Measurements from ENCODE around the gene TMEM185B.
"Not testable (repeated sequence)": the region's sequence is repeated elsewhere in the genome, so short reads cannot be mapped to it uniquely, and the experiment has no call there.

The TMEM185B gene

DNA sequence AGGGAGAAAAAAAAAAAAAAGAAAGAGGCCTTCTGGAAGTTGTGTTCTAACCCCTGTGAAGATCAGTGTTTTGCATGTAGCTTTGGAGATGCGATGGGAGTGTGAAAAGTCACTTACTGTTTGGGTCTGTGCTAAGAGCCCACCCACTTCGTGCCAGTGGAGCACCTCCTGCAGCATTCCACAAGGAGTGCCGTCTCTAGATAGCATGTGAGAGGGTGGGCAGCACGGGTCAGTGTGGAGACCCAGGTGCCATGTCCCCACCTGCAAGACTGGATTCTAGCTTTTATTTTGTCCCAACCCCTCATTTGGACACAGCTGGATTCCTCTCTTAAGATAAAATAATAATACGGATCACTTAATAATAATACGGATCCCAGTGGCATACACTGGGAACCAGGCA is 12.5 kb upstream of the TMEM185B start:
- ChIA-PET CTCF (interaction anchor here (0.7 to 1.4 kb wide), 3 partner anchors 15 to 533 kb away, joined by 3 read pairs; partner anchors contain the start of gene RALB), POLR2A (interaction anchor here (1.0 kb wide), 1 partner anchor 17 kb away, joined by 5 read pairs; the partner anchor contains the start of gene RALB)
- no peak for DNase-seq (ENCODE audit: extremely low spot score)
- TF ChIP-seq, protein P1, sequence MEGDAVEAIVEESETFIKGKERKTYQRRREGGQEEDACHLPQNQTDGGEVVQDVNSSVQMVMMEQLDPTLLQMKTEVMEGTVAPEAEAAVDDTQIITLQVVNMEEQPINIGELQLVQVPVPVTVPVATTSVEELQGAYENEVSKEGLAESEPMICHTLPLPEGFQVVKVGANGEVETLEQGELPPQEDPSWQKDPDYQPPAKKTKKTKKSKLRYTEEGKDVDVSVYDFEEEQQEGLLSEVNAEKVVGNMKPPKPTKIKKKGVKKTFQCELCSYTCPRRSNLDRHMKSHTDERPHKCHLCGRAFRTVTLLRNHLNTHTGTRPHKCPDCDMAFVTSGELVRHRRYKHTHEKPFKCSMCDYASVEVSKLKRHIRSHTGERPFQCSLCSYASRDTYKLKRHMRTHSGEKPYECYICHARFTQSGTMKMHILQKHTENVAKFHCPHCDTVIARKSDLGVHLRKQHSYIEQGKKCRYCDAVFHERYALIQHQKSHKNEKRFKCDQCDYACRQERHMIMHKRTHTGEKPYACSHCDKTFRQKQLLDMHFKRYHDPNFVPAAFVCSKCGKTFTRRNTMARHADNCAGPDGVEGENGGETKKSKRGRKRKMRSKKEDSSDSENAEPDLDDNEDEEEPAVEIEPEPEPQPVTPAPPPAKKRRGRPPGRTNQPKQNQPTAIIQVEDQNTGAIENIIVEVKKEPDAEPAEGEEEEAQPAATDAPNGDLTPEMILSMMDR (IDR thresholded peaks at IDR 0.05; ENCODE audit: control extremely low read depth, extremely low read depth, low read depth, missing control alignments) = no peak

- CTCF ChIA-PET = interaction anchor here (0.8 to 1.4 kb wide), 2 partner anchors 16 to 17 kb away, joined by 3 read pairs; partner anchors contain the start of gene RALB
- POLR2A ChIA-PET; DNase-seq (ENCODE audit: extremely low spot score): not testable (repeated sequence)
These were observed 12.0 kb upstream of the TMEM185B start for GRCh38 chr2:120235158-120235557.

DNA sequence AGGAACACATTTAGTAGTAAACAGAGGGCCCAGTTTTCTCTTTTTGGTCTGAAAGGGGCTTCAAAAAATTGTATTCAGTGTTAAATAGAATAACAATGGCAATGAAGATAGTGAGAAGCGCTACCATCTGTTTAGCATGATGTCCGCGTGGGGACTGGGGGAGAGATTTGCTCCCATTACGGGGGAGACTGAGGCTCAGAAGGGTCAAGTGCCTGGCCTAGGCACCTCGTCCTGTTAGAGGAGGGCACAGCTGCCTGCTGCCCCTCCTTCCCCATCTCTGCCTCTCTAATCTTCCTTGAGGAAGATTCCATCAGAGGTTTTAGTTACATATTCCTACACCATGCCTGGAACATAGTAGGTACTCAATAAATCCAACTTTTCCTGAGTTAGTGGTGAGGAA is 10.1 kb upstream of the TMEM185B start:
- TF ChIP-seq, protein P1 (IDR thresholded peaks at IDR 0.05; ENCODE audit: control extremely low read depth, extremely low read depth, low read depth, missing control alignments) = no peak
- POLR2A ChIA-PET = interaction anchor here (0.7 kb wide), 1 partner anchor 54 kb away, joined by 3 read pairs; no protein-coding TSS in a partner anchor
- CTCF ChIA-PET = interaction anchor here (2.9 kb wide), 1 partner anchor 19 kb away, joined by 13 read pairs; the partner anchor contains the start of gene RALB
- no peak for DNase-seq (ENCODE audit: extremely low spot score)

GRCh38 chr2:120231974-120232635 is 8.9 kb upstream of the TMEM185B start:
- TF ChIP-seq, protein P1 (IDR thresholded peaks at IDR 0.05; ENCODE audit: control extremely low read depth, extremely low read depth, low read depth, missing control alignments) = no peak
- CTCF ChIA-PET = interaction anchor here (1.0 to 2.9 kb wide), 7 partner anchors 9 to 82 kb away, joined by 3 to 13 read pairs (median 5); partner anchors contain the start of genes RALB and TMEM185B
- DNase-seq (ENCODE audit: extremely low spot score) = peak; percentile 83
- POLR2A ChIA-PET = interaction anchor here (0.5 to 1.2 kb wide), 4 partner anchors 9 to 1344 kb away, joined by 4 to 6 read pairs (median 4); partner anchors contain the start of gene TMEM185B

DNA sequence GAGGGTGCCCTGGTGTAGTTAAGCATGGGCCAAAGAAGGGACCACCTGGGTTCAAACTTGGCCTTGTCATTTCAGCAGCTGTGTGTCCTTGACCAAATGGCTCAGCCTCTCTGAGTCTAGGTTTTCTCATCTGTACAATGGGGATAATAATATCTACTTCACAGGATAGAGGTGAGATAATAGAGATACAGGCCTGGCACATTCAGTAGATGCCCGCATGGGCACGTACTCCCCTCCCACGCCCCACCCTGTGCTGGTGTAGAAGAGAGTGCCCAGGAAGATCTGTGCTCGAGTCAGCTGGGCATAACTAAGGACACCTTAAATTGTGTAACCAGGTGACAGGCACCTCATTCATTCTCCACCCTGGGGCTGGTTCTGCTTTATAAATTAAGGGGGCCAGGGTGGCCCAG is 8.4 kb upstream of the TMEM185B start:
- ChIA-PET POLR2A (interaction anchor here (0.5 to 0.8 kb wide), 4 partner anchors 8 to 1344 kb away, joined by 3 to 6 read pairs (median 4); partner anchors contain the start of gene TMEM185B), CTCF (interaction anchor here (1.3 to 2.9 kb wide), 7 partner anchors 8 to 82 kb away, joined by 4 to 13 read pairs (median 5); partner anchors contain the start of genes RALB and TMEM185B)
- DNase-seq (ENCODE audit: extremely low spot score) = no peak
- TF ChIP-seq, protein P1 (IDR thresholded peaks at IDR 0.05; ENCODE audit: control extremely low read depth, extremely low read depth, low read depth, missing control alignments) = no peak

GRCh38 chr2:120230515-120231471 is 7.6 kb upstream of the TMEM185B start:
- no peak for DNase-seq (ENCODE audit: extremely low spot score)
- TF ChIP-seq, protein P1 (IDR thresholded peaks at IDR 0.05; ENCODE audit: control extremely low read depth, extremely low read depth, low read depth, missing control alignments) = no peak
- CTCF ChIA-PET = interaction anchor here (1.3 to 2.9 kb wide), 7 partner anchors 9 to 83 kb away, joined by 4 to 13 read pairs (median 5); partner anchors contain the start of gene RALB
- POLR2A ChIA-PET = interaction anchor here (0.7 to 0.8 kb wide), 3 partner anchors 7 to 1345 kb away, joined by 3 to 4 read pairs (median 4); partner anchors contain the start of gene TMEM185B

Measured in GM10248 (cell line).